ENCODE data around the gene N4BP2L2.

DNA sequence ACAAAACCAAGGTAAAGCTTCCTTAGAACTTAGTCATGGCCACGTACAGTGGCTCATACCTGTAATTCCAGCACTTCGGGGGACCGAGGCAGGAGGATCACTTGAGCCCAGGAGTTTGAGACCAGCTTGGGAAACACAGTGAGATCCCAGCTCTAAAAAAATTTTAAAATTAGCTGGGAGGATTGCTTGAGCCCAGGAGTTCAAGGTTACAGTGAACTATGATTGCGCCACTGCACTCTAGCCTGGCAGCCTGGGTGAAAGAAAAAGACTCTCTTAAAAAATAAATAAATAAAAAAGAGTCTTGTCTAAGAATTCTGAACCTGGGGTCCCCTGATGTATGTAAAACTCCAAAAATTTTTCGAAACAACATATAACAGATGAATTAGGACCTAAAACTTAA lies 34.9 kb downstream of the N4BP2L2 start:
- TF ChIP-seq, protein P1, sequence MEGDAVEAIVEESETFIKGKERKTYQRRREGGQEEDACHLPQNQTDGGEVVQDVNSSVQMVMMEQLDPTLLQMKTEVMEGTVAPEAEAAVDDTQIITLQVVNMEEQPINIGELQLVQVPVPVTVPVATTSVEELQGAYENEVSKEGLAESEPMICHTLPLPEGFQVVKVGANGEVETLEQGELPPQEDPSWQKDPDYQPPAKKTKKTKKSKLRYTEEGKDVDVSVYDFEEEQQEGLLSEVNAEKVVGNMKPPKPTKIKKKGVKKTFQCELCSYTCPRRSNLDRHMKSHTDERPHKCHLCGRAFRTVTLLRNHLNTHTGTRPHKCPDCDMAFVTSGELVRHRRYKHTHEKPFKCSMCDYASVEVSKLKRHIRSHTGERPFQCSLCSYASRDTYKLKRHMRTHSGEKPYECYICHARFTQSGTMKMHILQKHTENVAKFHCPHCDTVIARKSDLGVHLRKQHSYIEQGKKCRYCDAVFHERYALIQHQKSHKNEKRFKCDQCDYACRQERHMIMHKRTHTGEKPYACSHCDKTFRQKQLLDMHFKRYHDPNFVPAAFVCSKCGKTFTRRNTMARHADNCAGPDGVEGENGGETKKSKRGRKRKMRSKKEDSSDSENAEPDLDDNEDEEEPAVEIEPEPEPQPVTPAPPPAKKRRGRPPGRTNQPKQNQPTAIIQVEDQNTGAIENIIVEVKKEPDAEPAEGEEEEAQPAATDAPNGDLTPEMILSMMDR (conservative IDR thresholded peaks at IDR 0.05; ENCODE audit: low read depth, low read length): no peak
- no peak for TF ChIP-seq EZH2 (IDR thresholded peaks at IDR 0.05; ENCODE audit: borderline replicate concordance, low read depth, low read length, poor library complexity, severe bottlenecking)

Measured in A673 (cell line).